Mesothelial cell of epicardium (in vitro differentiated cells): ENCODE results near the gene MACROH2A1. TPM values are rescaled to one million over a fixed set of nuclear protein-coding genes. Genes with fewer than 3 reads are reported as not detected.
A peak's percentile ranks its signal among the peaks of the same experiment; 100 is the strongest.

Source experiments
- DNase-seq, 2 experiments: peaks; one replicate each; pipeline ENCODE4 v3.0.0; 2021; ENCODE audit warnings: low spot score in 2 of 2; ENCODE audit not compliant: unreplicated experiment in 2 of 2
- H3K27ac Mint-ChIP-seq: 2 replicates; pipeline ENCODE4 v1.8.0; 2021; ENCODE audit warnings: mixed read lengths
- H3K27me3 Mint-ChIP-seq: 2 replicates; pipeline ENCODE4 v1.8.0; 2021; ENCODE audit warnings: low read depth, mixed read lengths
- H3K36me3 Mint-ChIP-seq: 2 replicates; pipeline ENCODE4 v1.8.0; 2021; ENCODE audit warnings: mixed read lengths
- H3K4me1 Mint-ChIP-seq: 2 replicates; pipeline ENCODE4 v1.8.0; 2021; ENCODE audit warnings: mixed read lengths
- H3K4me3 Mint-ChIP-seq: 2 replicates; pipeline ENCODE4 v1.8.0; 2021; ENCODE audit warnings: mild to moderate bottlenecking, moderate library complexity, mixed read lengths
- H3K9me3 Mint-ChIP-seq: 2 replicates; pipeline ENCODE4 v1.8.0; 2021; ENCODE audit warnings: mixed read lengths
- total RNA-seq: library from RNA; stranded (reverse); gene quantifications from 3 replicates; pipeline ENCODE4 v1.2.1, GENCODE V29; 2021
- TF ChIP-seq, protein P1 (sequence below): fragments of 200-600 bp; sonication (generic); IDR thresholded peaks from one replicate; pipeline ENCODE4 v1.5.0; 2021; ENCODE audit warnings: antibody characterized with exemption; ENCODE audit not compliant: unreplicated experiment

Gene MACROH2A1
- total RNA-seq, 1 donor from 2014 or later = 276 TPM

DNA sequence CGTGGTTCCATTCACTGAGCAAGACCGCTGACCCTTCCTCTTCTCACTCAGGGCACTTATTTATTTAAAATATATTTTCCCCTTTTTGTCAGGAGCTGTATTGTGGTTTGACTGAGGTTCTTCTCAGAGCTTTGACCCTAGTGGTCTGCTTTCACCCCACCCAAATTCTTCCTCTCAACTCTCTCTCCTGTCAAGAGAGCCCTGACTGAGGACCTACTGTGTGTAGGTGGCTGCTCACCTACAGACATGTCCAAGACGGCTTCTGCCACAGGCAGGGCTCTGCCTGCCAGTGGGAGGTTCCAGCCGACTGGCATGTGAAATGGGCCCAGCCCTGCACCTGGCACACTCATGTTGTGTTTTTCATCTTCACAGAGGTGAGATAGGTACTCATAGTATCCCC, 42.9 kb upstream of the MACROH2A1 start:
- no peaks in the 10 kb centered on the region for H3K9me3 Mint-ChIP-seq
- H3K4me3 Mint-ChIP-seq = no peak overlapping the region
- no peaks in the 10 kb centered on the region for H3K27me3 Mint-ChIP-seq
- DNase-seq = no peak
- H3K27ac Mint-ChIP-seq = peak overlapping the region; percentile 97
- H3K36me3 Mint-ChIP-seq = no peaks in the 10 kb centered on the region
- TF ChIP-seq, protein P1, sequence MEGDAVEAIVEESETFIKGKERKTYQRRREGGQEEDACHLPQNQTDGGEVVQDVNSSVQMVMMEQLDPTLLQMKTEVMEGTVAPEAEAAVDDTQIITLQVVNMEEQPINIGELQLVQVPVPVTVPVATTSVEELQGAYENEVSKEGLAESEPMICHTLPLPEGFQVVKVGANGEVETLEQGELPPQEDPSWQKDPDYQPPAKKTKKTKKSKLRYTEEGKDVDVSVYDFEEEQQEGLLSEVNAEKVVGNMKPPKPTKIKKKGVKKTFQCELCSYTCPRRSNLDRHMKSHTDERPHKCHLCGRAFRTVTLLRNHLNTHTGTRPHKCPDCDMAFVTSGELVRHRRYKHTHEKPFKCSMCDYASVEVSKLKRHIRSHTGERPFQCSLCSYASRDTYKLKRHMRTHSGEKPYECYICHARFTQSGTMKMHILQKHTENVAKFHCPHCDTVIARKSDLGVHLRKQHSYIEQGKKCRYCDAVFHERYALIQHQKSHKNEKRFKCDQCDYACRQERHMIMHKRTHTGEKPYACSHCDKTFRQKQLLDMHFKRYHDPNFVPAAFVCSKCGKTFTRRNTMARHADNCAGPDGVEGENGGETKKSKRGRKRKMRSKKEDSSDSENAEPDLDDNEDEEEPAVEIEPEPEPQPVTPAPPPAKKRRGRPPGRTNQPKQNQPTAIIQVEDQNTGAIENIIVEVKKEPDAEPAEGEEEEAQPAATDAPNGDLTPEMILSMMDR = no peak
- H3K4me1 Mint-ChIP-seq = peaks cover 81% of the 10 kb centered on the region

DNA sequence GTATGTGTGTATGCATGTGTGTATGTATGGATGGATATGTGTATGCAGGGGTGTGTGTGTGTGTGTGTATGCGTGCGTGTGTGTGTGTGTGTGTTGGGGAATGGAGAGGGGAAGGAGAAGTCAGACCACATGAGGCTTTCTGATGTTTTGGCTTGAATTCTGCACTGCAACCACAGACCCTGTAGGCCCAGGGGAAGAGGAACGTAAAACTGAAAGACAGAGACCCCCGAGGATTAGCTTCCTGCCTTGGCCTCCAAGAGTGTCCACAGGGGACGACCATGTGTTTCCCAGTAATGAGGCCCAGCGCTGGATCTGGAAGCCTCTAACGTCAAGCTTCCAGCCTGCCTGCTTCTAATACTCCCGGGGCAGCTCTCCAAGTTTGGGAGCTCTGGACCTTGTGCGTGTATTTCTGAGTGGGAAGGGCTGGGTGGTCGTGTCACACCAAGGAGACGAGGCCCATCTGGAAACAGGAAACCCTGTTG, 42.4 kb upstream of the MACROH2A1 start:
- no peaks in the 10 kb centered on the region for H3K36me3 Mint-ChIP-seq
- H3K4me1 Mint-ChIP-seq = peaks cover 84% of the 10 kb centered on the region
- H3K27me3 Mint-ChIP-seq = no peaks in the 10 kb centered on the region
- DNase-seq = no peak
- H3K9me3 Mint-ChIP-seq = no peaks in the 10 kb centered on the region
- TF ChIP-seq, protein P1 = no peak
- peak overlapping the region; percentile 97 for H3K27ac Mint-ChIP-seq
- no peak overlapping the region for H3K4me3 Mint-ChIP-seq

DNA sequence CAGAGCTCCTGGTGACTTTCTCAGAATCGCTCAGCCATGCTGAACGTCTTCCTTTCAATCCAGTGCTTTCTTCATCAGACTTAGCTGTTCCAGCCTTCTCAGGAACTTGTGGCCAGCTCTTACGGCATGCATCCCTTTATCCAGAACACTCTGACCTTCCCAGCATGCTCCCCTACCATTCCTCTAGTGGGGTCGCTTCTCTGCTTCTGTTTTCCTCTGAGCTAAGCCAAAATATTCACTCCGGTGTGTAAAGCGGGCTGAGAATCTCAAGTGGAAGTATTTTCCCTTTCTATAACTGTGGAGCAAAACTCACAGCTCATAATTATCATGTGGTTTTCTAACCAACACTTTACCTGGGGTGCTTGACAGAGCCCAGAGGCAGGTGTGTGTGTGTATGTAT, 41.9 kb upstream of the MACROH2A1 start:
- H3K4me3 Mint-ChIP-seq = no peak overlapping the region
- no peaks in the 10 kb centered on the region for H3K36me3 Mint-ChIP-seq
- H3K4me1 Mint-ChIP-seq = peaks cover 83% of the 10 kb centered on the region
- H3K27ac Mint-ChIP-seq = peak overlapping the region; percentile 97
- no peaks in the 10 kb centered on the region for H3K27me3 Mint-ChIP-seq
- TF ChIP-seq, protein P1 = no peak
- no peak for DNase-seq
- no peaks in the 10 kb centered on the region for H3K9me3 Mint-ChIP-seq

DNA sequence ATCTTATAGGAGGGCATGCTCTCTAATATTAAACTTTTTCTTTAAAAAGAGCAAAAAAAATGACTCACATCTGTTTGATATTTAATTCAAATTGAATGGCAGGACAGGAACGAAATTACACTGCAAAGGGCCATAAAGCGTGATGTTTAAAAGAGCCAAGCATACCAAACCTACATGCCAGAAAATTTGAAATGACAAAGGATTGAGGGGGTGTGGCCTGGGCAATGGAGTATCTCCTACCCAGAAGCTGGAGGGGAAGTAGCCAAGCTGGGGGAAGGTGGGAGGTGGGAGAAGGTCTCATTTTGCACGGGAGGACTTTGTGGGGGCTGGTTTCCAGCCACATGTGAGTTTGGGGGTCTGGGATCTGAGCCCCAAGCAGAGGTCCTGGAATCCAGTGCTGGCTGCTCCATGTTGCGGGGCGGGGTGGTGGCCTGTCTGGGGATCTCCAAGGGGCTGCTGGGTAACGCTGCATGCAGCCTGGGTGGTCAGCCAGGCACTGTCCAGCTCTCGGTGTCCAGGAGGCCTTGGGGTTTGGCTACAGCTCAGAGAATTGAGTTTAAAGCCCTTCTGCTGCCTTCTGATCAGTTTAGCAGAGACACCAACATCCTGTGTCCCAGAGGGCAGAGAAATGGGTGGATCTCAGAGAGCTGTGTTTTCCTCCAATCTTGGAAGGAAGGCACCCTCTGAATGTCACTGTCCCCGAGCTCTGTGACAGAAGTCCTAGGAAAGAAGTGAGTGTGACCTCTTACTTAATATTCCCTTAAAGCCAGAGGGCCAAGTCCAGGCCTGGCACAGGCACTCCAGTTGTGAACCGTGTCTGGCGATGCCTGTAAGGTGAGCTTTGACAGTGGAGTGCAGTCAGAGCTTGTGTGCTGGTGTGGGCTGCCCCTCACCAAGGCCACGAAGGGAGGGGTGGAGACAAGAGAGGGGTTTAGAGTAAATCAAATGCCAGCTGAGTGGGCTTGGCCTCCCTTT, 40.5 kb upstream of the MACROH2A1 start:
- H3K9me3 Mint-ChIP-seq = no peaks in the 10 kb centered on the region
- peaks cover 82% of the 10 kb centered on the region for H3K4me1 Mint-ChIP-seq
- H3K27ac Mint-ChIP-seq = peak overlapping the region; percentile 55
- TF ChIP-seq, protein P1 = no peak
- H3K4me3 Mint-ChIP-seq = no peak overlapping the region
- peaks cover 3% of the 10 kb centered on the region for H3K27me3 Mint-ChIP-seq
- DNase-seq = no peak
- no peaks in the 10 kb centered on the region for H3K36me3 Mint-ChIP-seq

DNA sequence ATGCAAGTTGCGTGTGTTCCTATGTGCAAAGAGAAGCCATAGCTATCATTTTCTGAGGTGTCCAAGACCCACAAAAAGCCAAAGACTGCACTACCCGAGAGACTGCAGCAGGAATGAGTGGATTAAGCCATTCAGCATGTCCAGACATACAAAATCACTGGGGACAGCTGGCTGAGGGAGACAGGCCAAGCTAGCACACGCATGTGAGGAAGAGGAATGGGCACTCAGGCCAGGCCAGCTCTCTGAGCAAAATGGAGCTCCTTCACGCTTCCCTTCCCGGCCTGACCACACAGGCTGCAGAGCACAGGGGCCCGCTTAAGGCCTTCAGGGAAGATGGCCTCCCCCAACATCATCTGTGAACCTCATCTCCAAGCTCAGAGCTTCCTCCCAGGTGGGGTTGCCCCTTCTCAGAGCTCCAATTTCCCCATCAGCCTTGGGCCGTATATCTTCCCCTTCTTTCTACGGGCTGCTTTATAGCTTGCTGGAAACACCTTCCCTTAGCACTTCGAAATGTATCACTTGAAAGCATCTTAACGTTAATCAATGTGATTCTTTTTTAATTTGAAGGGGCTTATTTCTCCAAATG, 39.7 kb upstream of the MACROH2A1 start:
- TF ChIP-seq, protein P1 = no peak
- H3K9me3 Mint-ChIP-seq = no peaks in the 10 kb centered on the region
- no peak for DNase-seq

More for the DNA sequence above, 39.7 kb upstream of the MACROH2A1 start:
- Mint-ChIP-seq H3K27ac (peak overlapping the region; percentile 87), H3K36me3 (no peaks in the 10 kb centered on the region), H3K4me1 (peaks cover 80% of the 10 kb centered on the region), H3K27me3 (peaks cover 3% of the 10 kb centered on the region), H3K4me3 (no peak overlapping the region)
